ENCODE data around the gene CCDC88C.

The CCDC88C gene

GRCh38 chr14:91377700-91378652 lies 39.6 kb downstream of the CCDC88C start:
- no peak for DNase-seq (ENCODE audit: low read depth)

GRCh38 chr14:91376547-91377477 lies 40.8 kb downstream of the CCDC88C start:
- DNase-seq (ENCODE audit: low read depth), result no peak

- no peak for DNase-seq (ENCODE audit: low read depth)
Measured at GRCh38 chr14:91375720-91376452, 41.7 kb downstream of the CCDC88C start.

- no peak for DNase-seq (ENCODE audit: low read depth)
Measured at GRCh38 chr14:91374879-91375702, 42.5 kb downstream of the CCDC88C start.

- no peak for DNase-seq (ENCODE audit: low read depth)
Measured at GRCh38 chr14:91374287-91374878, 43.2 kb downstream of the CCDC88C start.

GRCh38 chr14:91373591-91374254 lies 43.9 kb downstream of the CCDC88C start:
- DNase-seq (ENCODE audit: low read depth), result no peak

- DNase-seq (ENCODE audit: low read depth), result no peak
Measured at GRCh38 chr14:91372671-91373495, 44.7 kb downstream of the CCDC88C start.

GRCh38 chr14:91371990-91372375 lies 45.6 kb downstream of the CCDC88C start:
- no peak for DNase-seq (ENCODE audit: low read depth)

GRCh38 chr14:91371011-91371989 lies 46.3 kb downstream of the CCDC88C start:
- no peak for DNase-seq (ENCODE audit: low read depth)

- DNase-seq (ENCODE audit: low read depth), result no peak
Measured at GRCh38 chr14:91369628-91370445, 47.8 kb downstream of the CCDC88C start.

GRCh38 chr14:91368776-91369416 lies 48.7 kb downstream of the CCDC88C start:
- DNase-seq (ENCODE audit: low read depth), result no peak

- DNase-seq (ENCODE audit: low read depth), result peak; percentile 49
Measured at GRCh38 chr14:91367173-91368171, 50.1 kb downstream of the CCDC88C start.

GRCh38 chr14:91366749-91367148 lies 50.9 kb downstream of the CCDC88C start:
- no peak for DNase-seq (ENCODE audit: low read depth)

GRCh38 chr14:91365552-91365951 lies 52.1 kb downstream of the CCDC88C start:
- no peak for DNase-seq (ENCODE audit: low read depth)

- no peak for DNase-seq (ENCODE audit: low read depth)
Measured at GRCh38 chr14:91364524-91365270, 52.9 kb downstream of the CCDC88C start.

Data from ELR (cell line).